Measurements from ENCODE around the gene ROBO1. TPM values are rescaled to one million over a fixed set of nuclear protein-coding genes. Genes with fewer than 3 reads are reported as not detected.
A peak's percentile ranks its signal among the peaks of the same experiment; 100 is the strongest.

Gene ROBO1
- total RNA-seq, 1 experiment from 2014 or later: 33.9 TPM

- Mint-ChIP-seq H3K27ac (ENCODE audit: unreplicated experiment) (no peak overlapping the region), H3K4me3 (ENCODE audit: low read depth, unreplicated experiment) (no peak overlapping the region), H3K27me3 (ENCODE audit: unreplicated experiment) (no peaks in the 10 kb centered on the region), H3K36me3 (ENCODE audit: insufficient read depth, unreplicated experiment) (no peaks in the 10 kb centered on the region), H3K9me3 (ENCODE audit: low read depth, unreplicated experiment) (no peaks in the 10 kb centered on the region), H3K4me1 (ENCODE audit: low read depth, unreplicated experiment) (no peaks in the 10 kb centered on the region)
- DNase-seq: no peak
- no peak for TF ChIP-seq CTCF (IDR thresholded peaks at IDR 0.05; ENCODE audit: unreplicated experiment)
- BruUV-seq (replicated peaks): no TSS peak
- intact Hi-C loops (cut with micrococcal nuclease; ENCODE audit: unreplicated experiment): no loop called here
- CTCF ChIA-PET: no interaction called here
Measured at GRCh38 chr3:79140708-79141107, 627.1 kb downstream of the ROBO1 start.

GRCh38 chr3:79139395-79140068, 628.3 kb downstream of the ROBO1 start:
- no TSS peak for BruUV-seq (replicated peaks)
- Mint-ChIP-seq H3K27ac (ENCODE audit: unreplicated experiment) (no peak overlapping the region), H3K9me3 (ENCODE audit: low read depth, unreplicated experiment) (no peaks in the 10 kb centered on the region), H3K4me1 (ENCODE audit: low read depth, unreplicated experiment) (no peaks in the 10 kb centered on the region), H3K36me3 (ENCODE audit: insufficient read depth, unreplicated experiment) (no peaks in the 10 kb centered on the region), H3K4me3 (ENCODE audit: low read depth, unreplicated experiment) (no peak overlapping the region), H3K27me3 (ENCODE audit: unreplicated experiment) (no peaks in the 10 kb centered on the region)
- intact Hi-C loops (cut with micrococcal nuclease; ENCODE audit: unreplicated experiment): no loop called here
- DNase-seq: no peak
- CTCF ChIA-PET: no interaction called here
- TF ChIP-seq CTCF (IDR thresholded peaks at IDR 0.05; ENCODE audit: unreplicated experiment): no peak

- Mint-ChIP-seq H3K27me3 (ENCODE audit: unreplicated experiment) (no peaks in the 10 kb centered on the region), H3K4me1 (ENCODE audit: low read depth, unreplicated experiment) (peaks cover 10% of the 10 kb centered on the region), H3K4me3 (ENCODE audit: low read depth, unreplicated experiment) (peak overlapping the region; percentile 14), H3K27ac (ENCODE audit: unreplicated experiment) (no peak overlapping the region), H3K9me3 (ENCODE audit: low read depth, unreplicated experiment) (no peaks in the 10 kb centered on the region), H3K36me3 (ENCODE audit: insufficient read depth, unreplicated experiment) (no peaks in the 10 kb centered on the region)
- intact Hi-C loops (cut with micrococcal nuclease; ENCODE audit: unreplicated experiment): no loop called here
- no TSS peak for BruUV-seq (replicated peaks)
- DNase-seq: no peak
- CTCF ChIA-PET: interaction anchor here (0.6 kb wide), 1 partner anchor 377 kb away, joined by 6 read pairs; no protein-coding TSS in a partner anchor
- TF ChIP-seq CTCF (IDR thresholded peaks at IDR 0.05; ENCODE audit: unreplicated experiment): no peak
Measured at GRCh38 chr3:79125313-79125984, 642.3 kb downstream of the ROBO1 start.

- intact Hi-C loops (cut with micrococcal nuclease; ENCODE audit: unreplicated experiment): no loop called here
- Mint-ChIP-seq H3K36me3 (ENCODE audit: insufficient read depth, unreplicated experiment) (no peaks in the 10 kb centered on the region), H3K9me3 (ENCODE audit: low read depth, unreplicated experiment) (no peaks in the 10 kb centered on the region), H3K4me3 (ENCODE audit: low read depth, unreplicated experiment) (no peak overlapping the region), H3K27me3 (ENCODE audit: unreplicated experiment) (no peaks in the 10 kb centered on the region), H3K4me1 (ENCODE audit: low read depth, unreplicated experiment) (no peaks in the 10 kb centered on the region), H3K27ac (ENCODE audit: unreplicated experiment) (no peak overlapping the region)
- TF ChIP-seq CTCF (IDR thresholded peaks at IDR 0.05; ENCODE audit: unreplicated experiment): no peak
- no TSS peak for BruUV-seq (replicated peaks)
- DNase-seq: no peak
- CTCF ChIA-PET: no interaction called here
Measured at GRCh38 chr3:79115458-79115857, 652.3 kb downstream of the ROBO1 start.
